MCF 10A (cell line): Measurements from ENCODE around the gene ACTR6. TPM values are rescaled to one million over a fixed set of nuclear protein-coding genes. Genes with fewer than 3 reads are reported as not detected.
A peak's percentile ranks its signal among the peaks of the same experiment; 100 is the strongest.
"Not testable (repeated sequence)": the region's sequence is repeated elsewhere in the genome, so short reads cannot be mapped to it uniquely, and the experiment has no call there.

Experiments used
- BruUV-seq: library from RNA; stranded (reverse); fragments of 400-500 nt; replicated peaks from 2 replicates; lab custom pipeline; 2021; lab: Mats Ljungman, UMichigan
- CTCF ChIA-PET: fragments of 300-600 bp; sonication (Branson Sonifier 250); formaldehyde crosslinking; extraction: SDS; loops from one replicate; lab custom pipeline; 2021; ENCODE audit warnings: antibody characterized with exemption, inconsistent platforms; lab: Yijun Ruan, JAX
- POLR2A ChIA-PET: fragments of 300-600, 350-650 bp; sonication (Branson Sonifier 250); formaldehyde crosslinking; extraction: SDS; loops from one replicate; lab custom pipeline; 2020; ENCODE audit warnings: antibody characterized with exemption, inconsistent platforms; lab: Yijun Ruan, JAX
- DNase-seq: peaks from one replicate; pipeline ENCODE4 v3.0.0-alpha.2; 2018; ENCODE audit not compliant: unreplicated experiment
- H3K27ac Mint-ChIP-seq: one replicate; pipeline ENCODE4 v1.8.0; 2022; ENCODE audit warnings: mild to moderate bottlenecking, low read depth, mixed read lengths; ENCODE audit not compliant: unreplicated experiment
- H3K27me3 Mint-ChIP-seq: one replicate; pipeline ENCODE4 v1.8.0; 2022; ENCODE audit warnings: mixed read lengths; ENCODE audit not compliant: insufficient read depth, unreplicated experiment
- H3K36me3 Mint-ChIP-seq: one replicate; pipeline ENCODE4 v1.8.0; 2022; ENCODE audit warnings: mild to moderate bottlenecking, moderate library complexity, mixed read lengths; ENCODE audit not compliant: insufficient read depth, unreplicated experiment
- H3K4me1 Mint-ChIP-seq: one replicate; pipeline ENCODE4 v1.8.0; 2022; ENCODE audit warnings: mixed read lengths; ENCODE audit not compliant: insufficient read depth, unreplicated experiment
- H3K4me3 Mint-ChIP-seq: one replicate; pipeline ENCODE4 v1.8.0; 2022; ENCODE audit warnings: mild to moderate bottlenecking, moderate library complexity, mixed read lengths; ENCODE audit not compliant: unreplicated experiment
- H3K9me3 Mint-ChIP-seq: one replicate; pipeline ENCODE4 v1.8.0; 2022; ENCODE audit warnings: mixed read lengths; ENCODE audit not compliant: unreplicated experiment
- CTCF ChIP-seq: fragments of 200-600 bp; IDR thresholded peaks from one replicate; pipeline ENCODE4 v1.8.0; 2022; ENCODE audit warnings: antibody characterized with exemption, mild to moderate bottlenecking; ENCODE audit not compliant: unreplicated experiment
- intact Hi-C: fragments of 100-400 bp; cut with micrococcal nuclease; formaldehyde crosslinking; loops from 2 replicates; pipeline ENCODE4 v1.14.1; 2022
- total RNA-seq: library from RNA; stranded (reverse); gene quantifications from 2 replicates; pipeline ENCODE4 v1.2.3, GENCODE V29; 2022

ACTR6 gene
- total RNA-seq, 1 experiment from 2014 or later, result 26.4 TPM

DNA sequence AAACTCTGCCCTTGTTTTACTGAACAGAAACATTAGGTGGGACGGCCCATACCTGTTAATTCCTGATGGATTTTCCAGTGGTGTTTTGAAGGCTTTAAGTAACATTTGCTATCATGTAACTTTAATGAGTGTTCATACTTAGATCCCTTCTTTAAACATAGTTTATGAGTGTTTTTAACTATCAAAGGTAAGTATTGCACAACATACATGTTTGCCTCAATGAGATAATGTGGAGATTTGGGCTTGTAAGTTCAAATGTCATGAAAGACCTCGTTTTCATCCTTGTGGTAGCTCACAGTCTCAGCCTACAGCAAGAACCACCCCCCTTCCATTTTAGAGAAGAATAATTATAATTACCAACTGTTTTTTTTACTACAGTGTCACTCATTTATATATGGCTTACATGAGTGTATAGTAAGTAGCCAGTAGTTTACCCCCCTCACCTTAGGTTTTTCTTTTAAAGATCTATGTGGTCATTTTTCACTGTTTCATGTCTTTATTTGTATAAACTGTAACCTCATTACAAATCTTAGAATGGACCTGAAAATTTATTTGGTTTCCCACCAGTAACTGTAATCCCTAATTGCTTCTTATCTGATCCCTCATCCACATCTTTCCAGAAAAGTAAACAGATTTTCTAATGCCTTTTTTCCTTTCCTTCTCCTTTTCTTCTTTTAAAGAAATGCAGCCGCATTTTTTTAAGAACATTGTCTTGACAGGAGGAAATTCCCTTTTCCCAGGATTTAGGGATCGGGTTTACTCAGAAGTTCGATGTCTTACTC lies 18.9 kb downstream of the ACTR6 start:
- CTCF ChIA-PET, result interaction anchor here (0.6 kb wide), 1 partner anchor 1502 kb away, joined by 3 read pairs; no protein-coding TSS in a partner anchor
- H3K4me3 Mint-ChIP-seq, result no peak overlapping the region

GRCh38 chr12:100221523-100221922 lies 20.9 kb downstream of the ACTR6 start:
- intact Hi-C loops, result loop anchor here (10.0 kb wide), 1 partner anchor 167 kb away; no protein-coding TSS in a partner anchor
- Mint-ChIP-seq H3K36me3 (peaks cover 73% of the 10 kb centered on the region), H3K4me1 (no peaks in the 10 kb centered on the region), H3K9me3 (no peaks in the 10 kb centered on the region), H3K4me3 (no peak overlapping the region), H3K27me3 (no peaks in the 10 kb centered on the region), H3K27ac (no peak overlapping the region)
- BruUV-seq, result no TSS peak
- ChIA-PET CTCF (interaction anchor here (0.5 to 1.6 kb wide), 8 partner anchors 8 to 163 kb away, joined by 3 to 6 read pairs (median 4); partner anchors contain the start of gene ACTR6), POLR2A (interaction anchor here (0.9 to 1.0 kb wide), 2 partner anchors 8 to 10 kb away, joined by 3 to 4 read pairs; no protein-coding TSS in a partner anchor)
- no peak for TF ChIP-seq CTCF
- DNase-seq, result peak; percentile 63

More for the DNA sequence above, 18.9 kb downstream of the ACTR6 start:
- Mint-ChIP-seq H3K9me3 (no peaks in the 10 kb centered on the region), H3K36me3 (peaks cover 73% of the 10 kb centered on the region), H3K27ac (no peak overlapping the region), H3K4me1 (peaks cover 9% of the 10 kb centered on the region), H3K27me3 (no peaks in the 10 kb centered on the region)
- no peak for TF ChIP-seq CTCF
- no peak for DNase-seq
- intact Hi-C loops, result loop anchor here (10.0 kb wide), 1 partner anchor 165 kb away; no protein-coding TSS in a partner anchor
- POLR2A ChIA-PET, result no interaction called here
- BruUV-seq, result no TSS peak

DNA sequence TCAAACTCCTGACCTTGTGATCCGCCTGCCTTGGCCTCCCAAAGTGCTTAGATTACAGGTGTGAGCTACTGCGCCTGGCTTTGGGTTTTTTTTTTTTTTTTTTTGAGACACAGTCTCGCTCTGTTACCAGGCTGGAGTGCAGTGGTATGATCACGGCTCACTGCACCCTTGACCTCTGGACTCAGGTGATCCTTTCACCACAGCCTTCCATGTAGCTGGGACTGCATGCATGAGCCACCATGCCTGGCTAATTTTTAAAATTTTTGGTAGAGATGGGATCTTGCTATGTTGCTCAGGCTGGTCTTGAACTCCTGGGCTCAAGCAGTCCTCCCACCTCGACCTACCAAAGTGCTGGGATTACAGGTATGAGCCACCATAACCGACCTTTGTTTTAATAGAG lies 21.6 kb downstream of the ACTR6 start:
- DNase-seq, H3K9me3 Mint-ChIP-seq, H3K27me3 Mint-ChIP-seq, H3K4me3 Mint-ChIP-seq, H3K27ac Mint-ChIP-seq, BruUV-seq, H3K4me1 Mint-ChIP-seq: not testable (repeated sequence)
- CTCF ChIA-PET, result interaction anchor here (0.6 to 1.6 kb wide), 7 partner anchors 10 to 637 kb away, joined by 3 to 5 read pairs (median 3); partner anchors contain the start of gene ACTR6
- peaks cover 75% of the 10 kb centered on the region for H3K36me3 Mint-ChIP-seq
- intact Hi-C loops, result loop anchor here (10.0 kb wide), 1 partner anchor 167 kb away; no protein-coding TSS in a partner anchor
- POLR2A ChIA-PET, result interaction anchor here (0.6 to 0.9 kb wide), 2 partner anchors 11 to 36 kb away, joined by 4 read pairs; no protein-coding TSS in a partner anchor

GRCh38 chr12:100225491-100225890 lies 24.9 kb downstream of the ACTR6 start:
- CTCF ChIA-PET, result interaction anchor here (0.6 to 1.2 kb wide), 3 partner anchors 10 to 415 kb away, joined by 3 to 7 read pairs (median 5); partner anchors contain the start of gene ACTR6
- TF ChIP-seq CTCF, result no peak
- DNase-seq, result peak; percentile 37

More at GRCh38 chr12:100225491-100225890, 24.9 kb downstream of the ACTR6 start:
- BruUV-seq, result no TSS peak
- peaks cover 7% of the 10 kb centered on the region for H3K4me1 Mint-ChIP-seq
- H3K9me3 Mint-ChIP-seq, result no peaks in the 10 kb centered on the region
- no peaks in the 10 kb centered on the region for H3K27me3 Mint-ChIP-seq
- intact Hi-C loops, result loop anchor here (10.0 kb wide), 1 partner anchor 171 kb away; no protein-coding TSS in a partner anchor
- peaks cover 60% of the 10 kb centered on the region for H3K36me3 Mint-ChIP-seq
- POLR2A ChIA-PET, result interaction anchor here (0.6 to 1.6 kb wide), 5 partner anchors 10 to 1823 kb away, joined by 3 to 6 read pairs (median 3); partner anchors contain the start of gene ACTR6
- no peak overlapping the region for H3K27ac Mint-ChIP-seq
- no peak overlapping the region for H3K4me3 Mint-ChIP-seq
